Astrocyte of the cerebellum (primary cell): ENCODE results near the gene TMEM123.

ENCODE experiments used
- DNase-seq: peaks from one replicate; pipeline ENCODE4 v3.0.0-alpha.2; 2011; ENCODE audit warnings: low read depth
- H3K4me3 ChIP-seq: 2 replicates; pipeline ENCODE4 v1.5.1; 2011; ENCODE audit warnings: mild to moderate bottlenecking, low read depth, low read length, moderate library complexity
- CTCF ChIP-seq: IDR thresholded peaks from 2 replicates; pipeline ENCODE4 v1.5.1; 2012; ENCODE audit warnings: low read length, low read depth, moderate library complexity, mild to moderate bottlenecking; ENCODE audit errors: missing control alignments
- in situ Hi-C: cut with HindIII; loops from 2 replicates; pipeline ENCODE4 v1.10.0; 2017; ENCODE audit warnings: low sequenced_read_pairs

TMEM123 gene

GRCh38 chr11:102494216-102494615 lies 41.7 kb upstream of the TMEM123 start:
- in situ Hi-C loops, result no loop called here
- H3K4me3 ChIP-seq, result no peak overlapping the region
- DNase-seq, result peak; percentile 76
- no peak for TF ChIP-seq CTCF

- in situ Hi-C loops, result no loop called here
- H3K4me3 ChIP-seq, result no peak overlapping the region
- no peak for TF ChIP-seq CTCF
- no peak for DNase-seq
Observed at GRCh38 chr11:102493524-102493923, 41.0 kb upstream of the TMEM123 start.

GRCh38 chr11:102491969-102492368 lies 39.4 kb upstream of the TMEM123 start:
- no peak for DNase-seq
- no peak overlapping the region for H3K4me3 ChIP-seq
- TF ChIP-seq CTCF, result no peak
- in situ Hi-C loops, result no loop called here

- in situ Hi-C loops, result no loop called here
- DNase-seq, result no peak
- no peak overlapping the region for H3K4me3 ChIP-seq
- no peak for TF ChIP-seq CTCF
Observed at GRCh38 chr11:102489186-102490145, 36.9 kb upstream of the TMEM123 start.

GRCh38 chr11:102488208-102488607 lies 35.6 kb upstream of the TMEM123 start:
- in situ Hi-C loops, result no loop called here
- no peak for TF ChIP-seq CTCF
- no peak overlapping the region for H3K4me3 ChIP-seq
- DNase-seq, result no peak

GRCh38 chr11:102487214-102487613 lies 34.6 kb upstream of the TMEM123 start:
- no peak for TF ChIP-seq CTCF
- in situ Hi-C loops, result no loop called here

More at GRCh38 chr11:102487214-102487613, 34.6 kb upstream of the TMEM123 start:
- no peak overlapping the region for H3K4me3 ChIP-seq
- DNase-seq, result no peak
